ENCODE data around the gene TSEN15. TPM values are rescaled to one million over a fixed set of nuclear protein-coding genes. Genes with fewer than 3 reads are reported as not detected.

The TSEN15 gene
- total and polyA plus RNA-seq, 2 experiments from 2014 or later, result 55.8 TPM

DNA sequence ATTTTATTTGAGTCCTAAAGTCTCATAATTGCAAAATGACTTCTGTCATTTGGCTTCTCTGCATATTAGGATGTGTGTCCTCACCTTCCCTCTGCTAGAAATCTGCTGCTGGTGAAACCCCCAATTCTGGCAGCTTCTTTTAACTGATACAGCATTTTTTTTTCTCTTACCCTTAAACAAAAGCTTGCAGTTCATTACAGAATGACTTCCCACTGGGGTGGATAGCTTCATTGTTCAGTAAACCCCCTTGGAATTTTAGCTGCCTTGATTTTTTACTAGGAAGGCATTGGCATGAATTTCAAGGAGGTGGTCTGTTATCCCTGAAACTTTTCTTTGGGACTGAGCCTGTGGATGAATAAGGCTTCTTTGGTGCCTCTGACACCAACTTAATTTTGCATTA is 16.8 kb downstream of the TSEN15 start:
- Histone ChIP-seq H3K27me3 (ENCODE audit: insufficient read depth) (no peaks in the 10 kb centered on the region), H3K79me2 (replicated peaks; ENCODE audit: insufficient read depth) (no peaks in the 10 kb centered on the region), H3K4me3 (no peak overlapping the region), H3K27ac (ENCODE audit: low read depth) (no peak overlapping the region), H3K9me2 (ENCODE audit: insufficient read depth) (no peaks in the 10 kb centered on the region), H3K36me3 (ENCODE audit: insufficient read depth) (no peaks in the 10 kb centered on the region), H4K20me1 (replicated peaks; ENCODE audit: insufficient read depth) (no peaks in the 10 kb centered on the region), H3F3A (replicated peaks; ENCODE audit: low read depth) (no peaks in the 10 kb centered on the region), H2AFZ (no peak overlapping the region), H3K4me1 (ENCODE audit: insufficient read depth) (peaks cover 34% of the 10 kb centered on the region), H3K4me2 (peak overlapping the region; percentile 50)
- DNase-seq (ENCODE audit: low spot score) (peak; percentile 58), ATAC-seq (peak; percentile 62)
- H3K27ac Mint-ChIP-seq, result peak overlapping the region; percentile 59; the same call in 1 of the 2 replicates
- peaks cover 31% of the 10 kb centered on the region for H3K4me1 Mint-ChIP-seq
- H3K36me3 Mint-ChIP-seq (ENCODE audit: low read depth), result peaks cover 47% of the 10 kb centered on the region
- no peak for TF ChIP-seq STAT1 (IDR thresholded peaks at IDR 0.05; ENCODE audit: unreplicated experiment)
- TF ChIP-seq, protein P1, sequence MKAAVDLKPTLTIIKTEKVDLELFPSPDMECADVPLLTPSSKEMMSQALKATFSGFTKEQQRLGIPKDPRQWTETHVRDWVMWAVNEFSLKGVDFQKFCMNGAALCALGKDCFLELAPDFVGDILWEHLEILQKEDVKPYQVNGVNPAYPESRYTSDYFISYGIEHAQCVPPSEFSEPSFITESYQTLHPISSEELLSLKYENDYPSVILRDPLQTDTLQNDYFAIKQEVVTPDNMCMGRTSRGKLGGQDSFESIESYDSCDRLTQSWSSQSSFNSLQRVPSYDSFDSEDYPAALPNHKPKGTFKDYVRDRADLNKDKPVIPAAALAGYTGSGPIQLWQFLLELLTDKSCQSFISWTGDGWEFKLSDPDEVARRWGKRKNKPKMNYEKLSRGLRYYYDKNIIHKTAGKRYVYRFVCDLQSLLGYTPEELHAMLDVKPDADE (IDR thresholded peaks at IDR 0.05), result no peak
- no peak for TF ChIP-seq CREB1 (CRISPR knock-in tag; IDR thresholded peaks at IDR 0.05; ENCODE audit: low read depth)
- TF ChIP-seq NANOG (IDR thresholded peaks at IDR 0.05; ENCODE audit: borderline replicate concordance), result no peak
- no peak for TF ChIP-seq ZNF331 (CRISPR knock-in tag; IDR thresholded peaks at IDR 0.05; ENCODE audit: low read depth)
- TF ChIP-seq EZH2phosphoT487 (IDR thresholded peaks at IDR 0.05; ENCODE audit: unreplicated experiment), result no peak
- no peak for TF ChIP-seq ZNF114 (CRISPR knock-in tag; IDR thresholded peaks at IDR 0.05)
- no peaks in the 10 kb centered on the region for H3K27me3 Mint-ChIP-seq (ENCODE audit: insufficient read depth, low read depth, poor library complexity)
- peak overlapping the region; percentile 15; the same call in 1 of the 3 replicates for H3K4me3 Mint-ChIP-seq
- H3K9me3 Mint-ChIP-seq, result no peaks in the 10 kb centered on the region; the same call in 1 of the 3 replicates

GRCh38 chr1:184069675-184070074 is 18.1 kb downstream of the TSEN15 start:
- peaks cover 50% of the 10 kb centered on the region for H3K36me3 Mint-ChIP-seq (ENCODE audit: low read depth)
- Histone ChIP-seq H3K27ac (ENCODE audit: low read depth) (no peak overlapping the region), H3F3A (replicated peaks; ENCODE audit: low read depth) (no peaks in the 10 kb centered on the region), H3K79me2 (replicated peaks; ENCODE audit: insufficient read depth) (no peaks in the 10 kb centered on the region), H3K9me2 (ENCODE audit: insufficient read depth) (no peaks in the 10 kb centered on the region), H4K20me1 (replicated peaks; ENCODE audit: insufficient read depth) (no peaks in the 10 kb centered on the region), H3K36me3 (ENCODE audit: insufficient read depth) (no peaks in the 10 kb centered on the region), H3K4me2 (no peak overlapping the region), H3K4me1 (ENCODE audit: insufficient read depth) (peaks cover 34% of the 10 kb centered on the region), H2AFZ (no peak overlapping the region), H3K27me3 (ENCODE audit: insufficient read depth) (no peaks in the 10 kb centered on the region), H3K4me3 (no peak overlapping the region)
- no peak overlapping the region for H3K4me3 Mint-ChIP-seq
- H3K27me3 Mint-ChIP-seq (ENCODE audit: insufficient read depth, low read depth, poor library complexity), result no peaks in the 10 kb centered on the region
- DNase-seq (ENCODE audit: low spot score) (no peak), ATAC-seq (no peak)
- H3K9me3 Mint-ChIP-seq, result no peaks in the 10 kb centered on the region; the same call in 1 of the 3 replicates
- H3K4me1 Mint-ChIP-seq, result peaks cover 24% of the 10 kb centered on the region
- TF ChIP-seq ZNF114 (CRISPR knock-in tag; IDR thresholded peaks at IDR 0.05), result no peak
- TF ChIP-seq, protein P2, sequence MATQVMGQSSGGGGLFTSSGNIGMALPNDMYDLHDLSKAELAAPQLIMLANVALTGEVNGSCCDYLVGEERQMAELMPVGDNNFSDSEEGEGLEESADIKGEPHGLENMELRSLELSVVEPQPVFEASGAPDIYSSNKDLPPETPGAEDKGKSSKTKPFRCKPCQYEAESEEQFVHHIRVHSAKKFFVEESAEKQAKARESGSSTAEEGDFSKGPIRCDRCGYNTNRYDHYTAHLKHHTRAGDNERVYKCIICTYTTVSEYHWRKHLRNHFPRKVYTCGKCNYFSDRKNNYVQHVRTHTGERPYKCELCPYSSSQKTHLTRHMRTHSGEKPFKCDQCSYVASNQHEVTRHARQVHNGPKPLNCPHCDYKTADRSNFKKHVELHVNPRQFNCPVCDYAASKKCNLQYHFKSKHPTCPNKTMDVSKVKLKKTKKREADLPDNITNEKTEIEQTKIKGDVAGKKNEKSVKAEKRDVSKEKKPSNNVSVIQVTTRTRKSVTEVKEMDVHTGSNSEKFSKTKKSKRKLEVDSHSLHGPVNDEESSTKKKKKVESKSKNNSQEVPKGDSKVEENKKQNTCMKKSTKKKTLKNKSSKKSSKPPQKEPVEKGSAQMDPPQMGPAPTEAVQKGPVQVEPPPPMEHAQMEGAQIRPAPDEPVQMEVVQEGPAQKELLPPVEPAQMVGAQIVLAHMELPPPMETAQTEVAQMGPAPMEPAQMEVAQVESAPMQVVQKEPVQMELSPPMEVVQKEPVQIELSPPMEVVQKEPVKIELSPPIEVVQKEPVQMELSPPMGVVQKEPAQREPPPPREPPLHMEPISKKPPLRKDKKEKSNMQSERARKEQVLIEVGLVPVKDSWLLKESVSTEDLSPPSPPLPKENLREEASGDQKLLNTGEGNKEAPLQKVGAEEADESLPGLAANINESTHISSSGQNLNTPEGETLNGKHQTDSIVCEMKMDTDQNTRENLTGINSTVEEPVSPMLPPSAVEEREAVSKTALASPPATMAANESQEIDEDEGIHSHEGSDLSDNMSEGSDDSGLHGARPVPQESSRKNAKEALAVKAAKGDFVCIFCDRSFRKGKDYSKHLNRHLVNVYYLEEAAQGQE (IDR thresholded peaks at IDR 0.05; ENCODE audit: unreplicated experiment), result no peak
- no peak overlapping the region for H3K27ac Mint-ChIP-seq

Measured in GM23338 (cell line).